HS-5 (cell line): ENCODE results near the gene CLN6.

ENCODE experiments used
- DNase-seq: peaks from one replicate; pipeline ENCODE4 v3.0.0-alpha.2; 2012; ENCODE audit warnings: low read depth

Gene CLN6

GRCh38 chr15:68229386-68230156 is at the start of gene CLN6:
TSS of gene CLN6 (minus strand) at chr15:68229728. CDS start at chr15:68229584, 144 bp downstream.
- no peak for DNase-seq

- DNase-seq: no peak
Measured at GRCh38 chr15:68278595-68279405, 49.3 kb upstream of the CLN6 start.

- DNase-seq: no peak
Measured at GRCh38 chr15:68278345-68278594, 48.7 kb upstream of the CLN6 start.

GRCh38 chr15:68277603-68278344 is 48.2 kb upstream of the CLN6 start, which contains the start of gene FEM1B:
TSS of gene FEM1B (plus strand) at chr15:68277745. CDS start at chr15:68278418, 673 bp downstream.
- DNase-seq: peak; percentile 73

- no peak for DNase-seq
Measured at GRCh38 chr15:68277131-68277602, 47.6 kb upstream of the CLN6 start.

- DNase-seq: no peak
Measured at GRCh38 chr15:68276668-68277067, 47.1 kb upstream of the CLN6 start.

- no peak for DNase-seq
Measured at GRCh38 chr15:68275165-68275746, 45.7 kb upstream of the CLN6 start.

GRCh38 chr15:68274201-68274848 is 44.8 kb upstream of the CLN6 start:
- no peak for DNase-seq

GRCh38 chr15:68272721-68273271 is 43.3 kb upstream of the CLN6 start:
- DNase-seq: peak; percentile 51

- DNase-seq: peak; percentile 55
Measured at GRCh38 chr15:68271854-68272471, 42.4 kb upstream of the CLN6 start.

GRCh38 chr15:68268405-68268804 is 38.9 kb upstream of the CLN6 start:
- DNase-seq: no peak

- no peak for DNase-seq
Measured at GRCh38 chr15:68265674-68266073, 36.1 kb upstream of the CLN6 start.

- DNase-seq: no peak
Measured at GRCh38 chr15:68265081-68265480, 35.6 kb upstream of the CLN6 start.

GRCh38 chr15:68264282-68264681 is 34.8 kb upstream of the CLN6 start:
- DNase-seq: no peak

- no peak for DNase-seq
Measured at GRCh38 chr15:68262514-68263356, 33.2 kb upstream of the CLN6 start.

- no peak for DNase-seq
Measured at GRCh38 chr15:68261980-68262379, 32.5 kb upstream of the CLN6 start.

- DNase-seq: no peak
Measured at GRCh38 chr15:68261241-68261640, 31.7 kb upstream of the CLN6 start.

- DNase-seq: no peak
Measured at GRCh38 chr15:68259883-68260282, 30.4 kb upstream of the CLN6 start.

GRCh38 chr15:68258692-68259091 is 29.2 kb upstream of the CLN6 start:
- DNase-seq: no peak
